H1 (cell line): Measurements from ENCODE around the gene GPR17. TPM values are rescaled to one million over a fixed set of nuclear protein-coding genes. Genes with fewer than 3 reads are reported as not detected.

Experiments
- CTCF ChIA-PET: fragments of 300-600 bp; sonication (Branson Sonifier 250); formaldehyde crosslinking; loops from one replicate; lab custom pipeline; 2021; ENCODE audit not compliant: partially characterized antibody; lab: Charles Lee
- POLR2A ChIA-PET: fragments of 300-600 bp; sonication (Branson Sonifier 250); formaldehyde crosslinking; loops from one replicate; lab custom pipeline; 2021; ENCODE audit warnings: inconsistent platforms; ENCODE audit not compliant: partially characterized antibody; lab: Charles Lee
- DNase-seq, 2 experiments: peaks; one replicate each; pipeline versions ENCODE4 v3.0.0 to v3.0.0-alpha.2; 2010 to 2022; ENCODE audit warnings: low spot score in 2 of 2, low read depth in 1 of 2, mixed read lengths in 1 of 2
- FAIRE-seq: peaks from 2 replicates; lab custom pipeline; 2011; peaks lifted over from hg19 to GRCh38; lab: Jason Lieb, UNC
- H2AFZ ChIP-seq: 2 replicates; pipeline ENCODE4 v1.8.1; 2012; ENCODE audit warnings: low read length, inconsistent platforms
- H2AK5ac ChIP-seq: 2 replicates; pipeline ENCODE4 v1.6.1; 2013; ENCODE audit warnings: low read depth, low read length
- H2BK120ac ChIP-seq: replicated peaks from 2 replicates; pipeline ENCODE3; 2013; ENCODE audit warnings: low read depth, low read length, inconsistent platforms
- H2BK12ac ChIP-seq: 2 replicates; pipeline ENCODE4 v1.6.1; 2013; ENCODE audit warnings: low read depth, low read length
- H2BK15ac ChIP-seq: 2 replicates; pipeline ENCODE4 v1.6.1; 2013; ENCODE audit warnings: low read length
- H2BK20ac ChIP-seq: 2 replicates; pipeline ENCODE4 v1.6.1; 2013; ENCODE audit warnings: low read length
- H2BK5ac ChIP-seq: 2 replicates; pipeline ENCODE4 v1.6.1; 2013; ENCODE audit warnings: low read depth, low read length
- H3K14ac ChIP-seq: 2 replicates; pipeline ENCODE4 v1.6.1; 2013; ENCODE audit warnings: inconsistent platforms; ENCODE audit not compliant: insufficient read length
- H3K18ac ChIP-seq: 2 replicates; pipeline ENCODE4 v1.6.1; 2013; ENCODE audit warnings: low read length; ENCODE audit errors: extremely low read depth
- H3K23ac ChIP-seq: 2 replicates; pipeline ENCODE4 v1.6.1; 2013; ENCODE audit warnings: inconsistent platforms; ENCODE audit not compliant: insufficient read length
- H3K23me2 ChIP-seq: 2 replicates; pipeline ENCODE4 v1.6.1; 2013; ENCODE audit warnings: low read depth, low read length
- H3K27ac ChIP-seq: 2 replicates; pipeline ENCODE4 v1.6.1; 2011; ENCODE audit warnings: low read depth, low read length, inconsistent platforms
- H3K27me3 ChIP-seq, 4 experiments: replicated peaks in 1 of 4; 1 replicate in 1 of 4; 2 replicates in 3 of 4; pipeline versions ENCODE4 v1.6.1 to v1.8.1; 2011 to 2013; ENCODE audit warnings: low read length in 3 of 4, mild to moderate bottlenecking in 3 of 4, inconsistent platforms in 2 of 4, mixed read lengths in 2 of 4, moderate library complexity in 1 of 4; ENCODE audit not compliant: control insufficient read depth in 3 of 4, insufficient read depth in 3 of 4; ENCODE audit errors: extremely low read depth in 1 of 4
- H3K36me3 ChIP-seq, 4 experiments: 2 replicates each; pipeline versions ENCODE4 v1.6.1 to v1.8.1; 2011 to 2013; ENCODE audit warnings: mild to moderate bottlenecking in 4 of 4, low read length in 3 of 4, moderate library complexity in 2 of 4, control low read depth in 1 of 4, inconsistent platforms in 1 of 4; ENCODE audit not compliant: insufficient read depth in 4 of 4, control insufficient read depth in 2 of 4
- H3K4ac ChIP-seq: replicated peaks from 2 replicates; pipeline ENCODE3; 2013; ENCODE audit warnings: low read length, low read depth, mixed read lengths, inconsistent platforms; ENCODE audit not compliant: insufficient read length
- H3K4me1 ChIP-seq, 4 experiments: replicated peaks in 1 of 4; 1 replicate in 1 of 4; 2 replicates in 3 of 4; pipeline versions ENCODE4 v1.6.1 to v1.8.1; 2011 to 2013; ENCODE audit warnings: low read length in 3 of 4, inconsistent platforms in 2 of 4, mixed read lengths in 1 of 4; ENCODE audit not compliant: insufficient read depth in 4 of 4, control insufficient read depth in 3 of 4
- H3K4me2 ChIP-seq, 2 experiments: 2 replicates each; pipeline versions ENCODE4 v1.6.1 to v1.8.1; 2011 to 2013; ENCODE audit warnings: low read depth in 2 of 2, low read length in 2 of 2, control low read depth in 1 of 2, inconsistent platforms in 1 of 2, mild to moderate bottlenecking in 1 of 2; ENCODE audit not compliant: insufficient read depth in 1 of 2
- H3K4me3 ChIP-seq, 4 experiments: fragments of 200-600, 300-600 bp in 1 of 4; sonication (generic), shearing (Covaris generic), sonication (Bioruptor Twin) in 1 of 4; 2 replicates each; pipeline versions ENCODE4 v1.5.1 to v1.8.1; 2011 to 2016; ENCODE audit warnings: low read length in 4 of 4, low read depth in 3 of 4, control low read depth in 2 of 4, inconsistent platforms in 2 of 4, mild to moderate bottlenecking in 2 of 4, mixed read lengths in 1 of 4, moderate library complexity in 1 of 4; ENCODE audit not compliant: insufficient read depth in 2 of 4; ENCODE audit errors: extremely low read depth in 1 of 4
- H3K56ac ChIP-seq: replicated peaks from 2 replicates; pipeline ENCODE3; 2013; ENCODE audit warnings: low read depth, mild to moderate bottlenecking, mixed read lengths, low read length, inconsistent platforms; ENCODE audit not compliant: insufficient read length
- H3K79me1 ChIP-seq: 2 replicates; pipeline ENCODE4 v1.6.1; 2013; ENCODE audit warnings: low read depth, low read length, control low read depth
- H3K79me2 ChIP-seq, 2 experiments: 2 replicates each; pipeline versions ENCODE4 v1.6.1 to v1.8.1; 2012 to 2013; ENCODE audit warnings: low read length in 2 of 2, mild to moderate bottlenecking in 2 of 2, inconsistent platforms in 1 of 2; ENCODE audit not compliant: insufficient read depth in 2 of 2, control insufficient read depth in 1 of 2
- H3K9ac ChIP-seq, 4 experiments: replicated peaks in 1 of 4; 1 replicate in 1 of 4; 2 replicates in 3 of 4; pipeline versions ENCODE4 v1.6.1 to v1.8.1; 2011 to 2013; ENCODE audit warnings: low read depth in 3 of 4, low read length in 3 of 4, control low read depth in 2 of 4, mild to moderate bottlenecking in 2 of 4, moderate library complexity in 2 of 4, inconsistent platforms in 1 of 4; ENCODE audit errors: extremely low read depth in 1 of 4
- H3K9me3 ChIP-seq, 2 experiments: 2 replicates each; pipeline versions ENCODE4 v1.6.1 to v1.8.1; 2012 to 2013; ENCODE audit warnings: mild to moderate bottlenecking in 2 of 2, moderate library complexity in 2 of 2, control low read depth in 1 of 2, inconsistent platforms in 1 of 2, low read depth in 1 of 2, low read length in 1 of 2, mixed read lengths in 1 of 2; ENCODE audit not compliant: insufficient read depth in 2 of 2
- H4K20me1 ChIP-seq, 2 experiments: replicated peaks in 1 of 2; 2 replicates each; pipeline versions ENCODE3 to v1.8.1; 2011 to 2013; ENCODE audit warnings: inconsistent platforms in 2 of 2, low read length in 2 of 2, mild to moderate bottlenecking in 1 of 2; ENCODE audit not compliant: insufficient read depth in 2 of 2, control insufficient read depth in 1 of 2
- H4K5ac ChIP-seq: 2 replicates; pipeline ENCODE4 v1.6.1; 2013; ENCODE audit warnings: low read length, low read depth, mixed read lengths, inconsistent platforms; ENCODE audit not compliant: insufficient read length
- H4K8ac ChIP-seq: 2 replicates; pipeline ENCODE4 v1.8.0; 2013; ENCODE audit warnings: mild to moderate bottlenecking, moderate library complexity, low read length, inconsistent platforms; ENCODE audit not compliant: insufficient read depth; ENCODE audit errors: extremely low read depth
- H4K91ac ChIP-seq: replicated peaks from 2 replicates; pipeline ENCODE3; 2013; ENCODE audit warnings: low read length, mixed read lengths, inconsistent platforms; ENCODE audit not compliant: insufficient read length
- CBX5 ChIP-seq: fragments of 300-800, 300-1000 bp; sonication (generic); IDR thresholded peaks from 2 replicates; pipeline ENCODE4 v1.7.1; 2016; ENCODE audit warnings: antibody characterized with exemption, low read length, low read depth
- CBX8 ChIP-seq: fragments of 300-800, 300-1000 bp; sonication (generic); IDR thresholded peaks from 2 replicates; pipeline ENCODE4 v1.7.1; 2016; ENCODE audit warnings: low read depth, low read length, borderline replicate concordance
- EP300 ChIP-seq, 2 experiments: IDR thresholded peaks; 1 replicate in 1 of 2; 2 replicates in 1 of 2; pipeline ENCODE4 v1.6.1; 2011 to 2012; ENCODE audit warnings: low read depth in 2 of 2, low read length in 2 of 2, mild to moderate bottlenecking in 2 of 2, borderline replicate concordance in 1 of 2, inconsistent platforms in 1 of 2, moderate library complexity in 1 of 2
- GABPA ChIP-seq: IDR thresholded peaks from 2 replicates; pipeline ENCODE4 v1.6.1; 2011; ENCODE audit warnings: mild to moderate bottlenecking, low read length, moderate library complexity, borderline replicate concordance; ENCODE audit not compliant: insufficient read depth
- HDAC6 ChIP-seq: IDR thresholded peaks from one replicate; pipeline ENCODE4 v1.7.1; 2012; ENCODE audit warnings: low read depth, mild to moderate bottlenecking, inconsistent platforms, low read length, moderate library complexity
- KDM1A ChIP-seq: fragments of 200-600, 300-600 bp; sonication (generic); IDR thresholded peaks from 2 replicates; pipeline ENCODE4 v1.7.1; 2016; ENCODE audit warnings: mild to moderate bottlenecking, low read length, borderline replicate concordance
- NANOG ChIP-seq: IDR thresholded peaks from 2 replicates; pipeline ENCODE4 v1.6.1; 2011; ENCODE audit warnings: low read length, low read depth, mild to moderate bottlenecking, inconsistent platforms; ENCODE audit not compliant: insufficient read depth, poor library complexity, severe bottlenecking
- POLR2A ChIP-seq, 2 experiments: IDR thresholded peaks; 1 replicate in 1 of 2; 2 replicates in 1 of 2; pipeline ENCODE4 v1.6.1; 2011; ENCODE audit warnings: low read depth in 2 of 2, low read length in 2 of 2, mild to moderate bottlenecking in 2 of 2; ENCODE audit errors: control extremely low read depth in 1 of 2
- POLR2AphosphoS5 ChIP-seq: IDR thresholded peaks from 2 replicates; pipeline ENCODE4 v1.6.1; 2011; ENCODE audit warnings: low read depth, low read length
- RBBP5 ChIP-seq: IDR thresholded peaks from 2 replicates; pipeline ENCODE4 v1.7.1; 2012; ENCODE audit warnings: low read depth, mild to moderate bottlenecking, inconsistent platforms, low read length, moderate library complexity, borderline replicate concordance
- TAF1 ChIP-seq: IDR thresholded peaks from 2 replicates; pipeline ENCODE4 v1.6.1; 2011; ENCODE audit warnings: mild to moderate bottlenecking, low read depth, low read length
- whole genome bisulfite sequencing, 2 experiments: shearing (Covaris generic) in 1 of 2; methylation state at CpG; one replicate each; pipeline versions ENCODE4 v1.1.6 to v1.1.7; 2013 to 2015; ENCODE audit warnings: low lambda C conversion rate in 2 of 2, mixed read lengths in 2 of 2, inconsistent platforms in 1 of 2, low coverage in 1 of 2, missing lambda C conversion rate in 1 of 2; ENCODE audit not compliant: insufficient replicate concordance in 2 of 2, insufficient coverage in 1 of 2, insufficient read length in 1 of 2; ENCODE audit errors: extremely low coverage in 1 of 2, missing lambda C conversion rate in 1 of 2; 5-methylcytosine and 5-hydroxymethylcytosine counted together
- polyA plus RNA-seq, 7 experiments: library from polyadenylated mRNA; depleted of rRNA in 3 of 7; stranded (reverse) in 5 of 7; unstranded in 2 of 7; fragments of >200 nt in 5 of 7; fragments of 200-250 nt in 2 of 7; gene quantifications; 1 replicate in 5 of 7; 2 replicates in 1 of 7; 4 replicates in 1 of 7; pipeline versions ENCODE4 v1.2.1 to v1.2.3, GENCODE V29; 2011 to 2013; ENCODE audit warnings: missing spikeins in 2 of 7, mixed read lengths in 2 of 7
- total RNA-seq: library from RNA; stranded (reverse); fragmentation: NEBNext Ultra II Directional; extraction: Animal tissue kit (Norgen Biotek cat#: 25700); gene quantifications from 2 replicates; pipeline ENCODE4 v1.2.1, GENCODE V29; 2021
- TF ChIP-seq, protein P1 (sequence below): IDR thresholded peaks from 2 replicates; pipeline ENCODE4 v1.6.1; 2012; ENCODE audit warnings: inconsistent platforms
- TF ChIP-seq, protein P2 (sequence below): IDR thresholded peaks from 2 replicates; pipeline ENCODE4 v1.6.1; 2012; ENCODE audit warnings: inconsistent platforms

The GPR17 gene
- total and polyA plus RNA-seq, 2 of the 8 experiments (the other 6 are each of a cell fraction or from before 2014, with no cell fraction given) = 0.03 TPM; not detected in 1

DNA sequence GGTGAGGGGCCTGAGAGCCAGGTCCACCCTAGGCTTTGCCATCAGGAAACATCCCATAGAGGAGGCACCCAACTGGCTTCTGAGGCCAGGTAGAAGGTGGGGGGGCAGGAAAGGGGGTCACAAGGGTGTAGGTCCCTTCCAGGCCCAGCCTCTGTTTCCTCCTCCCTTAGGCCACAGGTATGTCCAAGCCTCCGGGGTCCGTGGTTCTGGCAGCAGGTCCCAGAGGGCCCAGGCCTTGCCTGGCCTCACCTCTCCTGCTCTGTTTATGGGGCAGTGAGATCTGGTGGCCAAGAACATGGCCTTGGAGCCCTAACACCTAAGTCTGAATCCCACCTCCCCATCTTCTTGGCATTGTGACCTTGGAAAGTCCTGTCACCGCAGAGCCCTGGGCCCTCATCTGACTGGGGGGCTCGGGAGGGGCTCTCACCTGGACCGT, 21.6 kb upstream of the GPR17 start:
- no peaks in the 10 kb centered on the region for H4K20me1 ChIP-seq
- no peaks in the 10 kb centered on the region for H3K79me1 ChIP-seq
- no peak overlapping the region for H4K91ac ChIP-seq
- no peak overlapping the region for H2BK5ac ChIP-seq
- no peaks in the 10 kb centered on the region for H3K9me3 ChIP-seq
- DNase-seq (no peak), FAIRE-seq (no peak)
- H2BK15ac ChIP-seq = no peak overlapping the region
- H3K27me3 ChIP-seq = no peaks in the 10 kb centered on the region
- H3K4ac ChIP-seq = no peak overlapping the region
- no peak overlapping the region for H3K23ac ChIP-seq
- H2BK12ac ChIP-seq = no peak overlapping the region
- no peak overlapping the region for H2BK120ac ChIP-seq
- H4K8ac ChIP-seq = peak overlapping the region; percentile 59; the same call in 1 of the 2 replicates
- no peak overlapping the region; the same call in 1 of the 2 replicates for H2AFZ ChIP-seq
- ChIA-PET CTCF (interaction anchor here (0.8 to 6.4 kb wide), 3 partner anchors 16 to 33 kb away, joined by 3 to 50 read pairs (median 6); no protein-coding TSS in a partner anchor), POLR2A (no interaction called here)
- no peak overlapping the region for H3K14ac ChIP-seq
- no peak overlapping the region for H3K4me3 ChIP-seq
- H2BK20ac ChIP-seq = no peak overlapping the region
- H3K79me2 ChIP-seq = no peaks in the 10 kb centered on the region
- no peak overlapping the region for H3K18ac ChIP-seq
- no peak overlapping the region for H3K9ac ChIP-seq
- H4K5ac ChIP-seq = no peak overlapping the region
- no peak overlapping the region for H3K4me2 ChIP-seq
- WGBS, 2 experiments = 95% methylated on average over 5 of the region's 5 CpGs; no CpG with 5 or more reads in 1 of the 2 experiments
- no peak overlapping the region for H2AK5ac ChIP-seq
- no peak overlapping the region for H3K56ac ChIP-seq
- H3K36me3 ChIP-seq = no peaks in the 10 kb centered on the region
- no peak overlapping the region for H3K27ac ChIP-seq
- H3K4me1 ChIP-seq = no peaks in the 10 kb centered on the region
- H3K23me2 ChIP-seq = no peaks in the 10 kb centered on the region
- TF ChIP-seq RBBP5 (no peak), CBX8 (no peak), KDM1A (no peak), NANOG (no peak), TAF1 (no peak), CBX5 (no peak), EP300 (IDR thresholded peaks at IDR 0.05; ENCODE audit: borderline replicate concordance in 1 of 2, low read depth in 2 of 2, low read length in 2 of 2) (no peak), HDAC6 (no peak), GABPA (no peak), POLR2AphosphoS5 (no peak), POLR2A (IDR thresholded peaks at IDR 0.05; ENCODE audit: control extremely low read depth in 1 of 2, low read depth in 2 of 2, low read length in 2 of 2) (no peak)
- TF ChIP-seq, protein P1, sequence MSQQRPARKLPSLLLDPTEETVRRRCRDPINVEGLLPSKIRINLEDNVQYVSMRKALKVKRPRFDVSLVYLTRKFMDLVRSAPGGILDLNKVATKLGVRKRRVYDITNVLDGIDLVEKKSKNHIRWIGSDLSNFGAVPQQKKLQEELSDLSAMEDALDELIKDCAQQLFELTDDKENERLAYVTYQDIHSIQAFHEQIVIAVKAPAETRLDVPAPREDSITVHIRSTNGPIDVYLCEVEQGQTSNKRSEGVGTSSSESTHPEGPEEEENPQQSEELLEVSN = no peak
- TF ChIP-seq, protein P2, sequence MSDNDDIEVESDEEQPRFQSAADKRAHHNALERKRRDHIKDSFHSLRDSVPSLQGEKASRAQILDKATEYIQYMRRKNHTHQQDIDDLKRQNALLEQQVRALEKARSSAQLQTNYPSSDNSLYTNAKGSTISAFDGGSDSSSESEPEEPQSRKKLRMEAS = no peak
